CD4-positive, alpha-beta T cell treated with Interleukin-17A for 4 hours (primary cell): ENCODE data around the gene CHCHD6.

Experiments used
- DNase-seq: peaks from one replicate; pipeline ENCODE4 v3.0.0-alpha.2; 2020; ENCODE audit warnings: mixed read lengths

The CHCHD6 gene

DNA sequence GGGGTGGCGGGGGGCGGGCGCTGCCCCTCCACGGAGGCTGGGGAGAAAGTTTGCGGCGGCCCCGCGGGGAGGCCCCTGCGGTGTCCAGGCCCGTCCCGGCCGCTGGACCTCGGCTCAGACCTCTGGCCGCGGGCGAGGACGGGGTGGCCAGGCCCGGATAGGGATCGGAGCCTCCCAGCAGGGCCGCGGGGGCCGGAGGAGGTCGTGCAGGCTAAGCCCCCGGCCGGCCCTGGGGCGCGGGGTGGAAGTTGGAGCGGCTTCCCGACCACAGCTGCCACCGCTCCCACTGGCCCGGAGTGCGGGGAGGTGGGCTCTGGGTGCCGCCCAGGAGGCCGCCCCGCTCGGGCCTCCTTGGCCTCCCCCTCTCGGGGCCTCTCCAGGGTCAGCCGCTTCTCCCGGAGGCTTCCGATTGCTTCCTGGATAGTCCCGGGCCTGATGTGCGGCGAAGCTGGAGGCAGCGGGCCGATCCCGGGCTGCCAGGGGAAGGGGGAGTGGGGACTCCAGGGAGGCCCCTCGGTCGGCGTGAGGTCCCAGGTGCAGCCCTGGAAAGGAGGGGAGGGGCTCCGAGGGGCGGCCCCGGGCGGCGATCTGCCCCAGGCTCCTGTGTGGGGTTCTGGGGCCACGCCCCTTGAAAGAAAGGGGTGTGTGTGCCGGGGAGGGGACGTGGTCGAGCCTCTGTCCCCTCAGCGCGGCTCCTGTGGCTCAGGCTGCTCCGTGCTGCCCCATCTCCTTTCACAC lies 279.8 kb downstream of the CHCHD6 start:
- DNase-seq: peak; percentile 59

DNA sequence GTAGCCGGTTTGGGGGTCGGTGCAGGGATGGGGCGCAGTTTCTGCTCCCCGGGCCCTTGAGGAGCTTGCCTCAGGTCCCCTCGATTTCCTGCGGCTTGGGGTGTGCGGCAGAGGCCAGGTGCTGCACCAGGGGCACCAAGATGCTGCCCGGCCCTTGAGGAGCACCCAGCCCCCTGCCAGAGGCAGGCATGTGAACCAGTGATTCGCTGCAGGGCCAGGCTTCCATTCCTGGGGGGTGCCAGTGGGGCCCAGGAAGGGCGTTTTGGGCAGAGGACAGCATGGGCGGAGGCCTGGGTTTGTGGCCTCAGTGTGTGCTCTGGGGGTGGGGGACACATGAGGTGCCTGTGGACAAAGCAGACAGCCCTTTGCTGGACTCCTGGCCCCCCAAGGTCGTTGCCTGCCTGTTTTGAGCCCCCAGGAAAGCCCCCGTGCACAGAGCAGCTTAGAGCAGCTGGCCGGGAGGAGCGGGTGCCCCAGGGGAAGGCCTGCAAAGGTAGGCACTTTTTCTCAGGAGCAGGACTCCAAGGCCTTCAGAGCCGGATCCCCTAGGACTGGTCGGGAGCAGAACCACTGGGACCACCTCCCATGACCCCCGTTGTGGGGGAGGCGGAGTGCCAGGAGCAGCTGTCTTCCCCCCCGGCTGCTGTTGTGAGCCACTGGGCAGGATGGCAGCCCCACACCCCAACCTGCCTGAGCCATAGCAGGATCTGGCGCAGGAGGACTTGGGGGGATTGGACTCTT lies 280.5 kb downstream of the CHCHD6 start:
- DNase-seq: no peak

DNA sequence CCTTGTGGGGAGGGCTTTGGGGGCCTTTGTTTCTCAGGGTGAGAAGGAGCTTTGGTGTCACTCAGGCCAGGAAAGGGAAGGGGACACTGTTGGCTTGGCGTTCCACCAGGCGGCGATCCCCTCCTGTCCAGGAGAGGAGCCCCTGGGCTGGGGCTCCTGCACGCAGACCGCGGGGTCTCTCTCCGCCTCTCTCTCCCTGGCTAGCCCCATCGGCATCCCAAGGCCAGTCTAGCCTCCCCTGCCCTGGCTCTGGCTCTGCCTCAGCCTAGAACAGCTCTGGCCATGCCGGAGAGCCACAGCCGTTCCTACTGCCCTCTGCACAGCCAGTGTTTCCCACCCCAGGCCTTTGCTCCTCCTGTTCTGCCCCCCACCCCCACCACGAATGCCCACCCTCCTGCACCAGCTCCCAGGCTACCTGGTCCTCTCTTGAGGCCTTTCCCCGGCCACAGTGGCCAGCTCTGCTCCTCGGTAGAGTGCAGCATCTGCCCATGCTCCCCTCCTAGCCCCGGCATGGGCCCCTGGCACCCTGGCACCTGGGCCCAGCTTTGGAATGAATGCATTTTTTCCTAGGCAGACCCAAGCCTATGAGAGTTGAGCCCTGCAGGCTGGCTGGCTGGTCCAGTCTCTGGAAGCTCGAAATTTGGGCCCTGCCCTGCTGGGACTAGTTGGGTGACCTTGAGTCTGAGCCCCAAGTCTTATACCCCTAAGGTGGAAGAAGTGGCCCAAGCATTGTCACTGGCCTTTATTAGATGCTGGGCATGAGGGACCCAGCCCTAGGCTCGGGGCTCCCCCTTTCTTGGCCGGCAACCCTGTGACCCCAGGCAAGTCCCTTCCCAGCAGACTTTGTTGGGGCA lies 281.3 kb downstream of the CHCHD6 start:
- no peak for DNase-seq

DNA sequence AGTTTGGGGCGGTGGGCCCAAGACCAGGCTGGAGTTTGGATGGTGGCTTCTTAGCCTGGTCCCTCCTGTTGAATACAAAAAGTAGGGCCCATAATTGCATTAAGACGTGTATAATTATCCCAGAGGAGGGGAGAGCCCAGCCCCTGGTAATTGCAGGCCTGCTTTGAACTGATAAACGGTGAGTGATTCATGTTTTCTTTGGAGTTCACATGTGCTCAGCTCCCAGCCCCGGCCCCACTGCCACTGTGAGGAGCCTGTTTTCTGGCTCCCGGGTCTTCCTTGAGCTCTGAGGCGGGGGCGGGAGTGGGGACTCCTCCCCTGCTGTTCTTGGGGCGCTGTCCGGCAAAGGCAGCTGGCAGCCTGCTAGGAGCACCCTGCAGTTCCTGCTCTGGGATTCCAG lies 282.0 kb downstream of the CHCHD6 start:
- DNase-seq: no peak

DNA sequence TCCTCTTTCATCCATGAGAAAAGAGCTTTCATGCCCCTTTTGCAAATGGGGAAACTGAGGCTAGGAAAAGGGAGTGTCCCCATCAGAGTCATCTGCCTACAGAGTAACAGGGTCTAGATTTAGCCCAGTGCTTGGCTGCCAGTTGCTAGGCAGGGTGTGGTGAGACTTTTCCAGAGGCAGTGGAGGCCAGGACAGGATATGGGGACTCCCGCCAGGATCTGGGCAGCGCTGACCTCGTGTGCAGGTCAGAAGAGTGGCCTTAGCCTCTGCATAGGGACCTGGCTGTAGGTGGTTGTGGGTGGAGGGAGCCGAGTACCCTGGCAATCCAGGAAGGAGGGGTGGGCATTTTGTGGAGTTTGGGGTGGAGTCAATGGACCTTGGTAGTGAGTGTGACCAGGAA lies 283.1 kb downstream of the CHCHD6 start:
- no peak for DNase-seq

DNA sequence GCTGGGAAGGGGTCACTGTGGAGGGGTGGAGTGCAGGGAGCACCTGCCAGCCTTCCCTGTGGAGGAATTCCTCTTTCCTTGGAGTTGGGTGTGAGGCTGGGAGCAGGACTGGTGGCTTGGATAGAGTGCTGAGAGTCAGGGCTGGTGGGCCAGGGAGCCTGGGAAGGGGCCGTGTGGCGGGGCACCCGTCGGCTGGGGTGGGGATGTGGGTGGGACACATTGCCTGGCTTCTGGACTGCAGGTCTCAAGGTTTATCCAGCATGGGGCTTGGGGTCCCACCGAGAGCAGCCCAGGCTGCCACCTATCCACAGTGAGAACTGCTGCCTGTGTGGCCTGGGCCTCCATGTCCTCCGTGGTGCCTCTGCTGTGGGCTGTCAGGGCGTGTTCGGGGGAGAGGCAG lies 283.6 kb downstream of the CHCHD6 start:
- DNase-seq: no peak

DNA sequence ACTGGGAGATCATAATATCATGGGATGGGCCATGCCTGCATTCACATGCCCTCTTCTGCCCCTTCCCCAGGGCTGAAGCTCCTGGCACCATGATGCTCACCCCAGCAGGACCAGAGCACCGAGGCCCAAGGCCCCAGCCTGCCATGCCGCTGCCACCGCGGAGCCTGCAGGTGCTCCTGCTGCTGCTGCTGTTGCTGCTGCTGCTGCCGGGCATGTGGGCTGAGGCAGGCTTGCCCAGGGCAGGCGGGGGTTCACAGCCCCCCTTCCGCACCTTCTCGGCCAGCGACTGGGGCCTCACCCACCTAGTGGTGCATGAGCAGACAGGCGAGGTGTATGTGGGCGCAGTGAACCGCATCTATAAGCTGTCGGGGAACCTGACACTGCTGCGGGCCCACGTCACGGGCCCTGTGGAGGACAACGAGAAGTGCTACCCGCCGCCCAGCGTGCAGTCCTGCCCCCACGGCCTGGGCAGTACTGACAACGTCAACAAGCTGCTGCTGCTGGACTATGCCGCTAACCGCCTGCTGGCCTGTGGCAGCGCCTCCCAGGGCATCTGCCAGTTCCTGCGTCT lies 284.5 kb downstream of the CHCHD6 start:
- DNase-seq: no peak

DNA sequence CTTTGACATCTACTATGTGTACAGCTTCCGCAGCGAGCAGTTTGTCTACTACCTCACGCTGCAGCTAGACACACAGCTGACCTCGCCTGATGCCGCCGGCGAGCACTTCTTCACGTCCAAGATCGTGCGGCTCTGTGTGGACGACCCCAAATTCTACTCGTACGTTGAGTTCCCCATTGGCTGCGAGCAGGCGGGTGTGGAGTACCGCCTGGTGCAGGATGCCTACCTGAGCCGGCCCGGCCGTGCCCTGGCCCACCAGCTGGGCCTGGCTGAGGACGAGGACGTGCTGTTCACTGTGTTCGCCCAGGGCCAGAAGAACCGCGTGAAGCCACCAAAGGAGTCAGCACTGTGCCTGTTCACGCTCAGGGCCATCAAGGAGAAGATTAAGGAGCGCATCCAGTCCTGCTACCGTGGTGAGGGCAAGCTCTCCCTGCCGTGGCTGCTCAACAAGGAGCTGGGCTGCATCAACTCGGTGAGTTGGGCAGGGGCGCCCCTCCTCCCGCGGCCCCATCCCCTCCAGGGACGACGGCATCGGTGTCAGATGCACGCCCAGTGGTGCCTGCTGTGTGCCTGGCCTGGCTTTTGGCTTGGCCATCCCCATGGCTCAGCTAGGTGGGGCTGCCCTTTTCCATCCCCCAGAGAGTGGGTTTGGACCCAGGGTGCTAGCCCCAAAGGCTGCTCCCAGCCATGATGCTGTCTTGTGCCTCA lies 285.4 kb downstream of the CHCHD6 start:
- no peak for DNase-seq

DNA sequence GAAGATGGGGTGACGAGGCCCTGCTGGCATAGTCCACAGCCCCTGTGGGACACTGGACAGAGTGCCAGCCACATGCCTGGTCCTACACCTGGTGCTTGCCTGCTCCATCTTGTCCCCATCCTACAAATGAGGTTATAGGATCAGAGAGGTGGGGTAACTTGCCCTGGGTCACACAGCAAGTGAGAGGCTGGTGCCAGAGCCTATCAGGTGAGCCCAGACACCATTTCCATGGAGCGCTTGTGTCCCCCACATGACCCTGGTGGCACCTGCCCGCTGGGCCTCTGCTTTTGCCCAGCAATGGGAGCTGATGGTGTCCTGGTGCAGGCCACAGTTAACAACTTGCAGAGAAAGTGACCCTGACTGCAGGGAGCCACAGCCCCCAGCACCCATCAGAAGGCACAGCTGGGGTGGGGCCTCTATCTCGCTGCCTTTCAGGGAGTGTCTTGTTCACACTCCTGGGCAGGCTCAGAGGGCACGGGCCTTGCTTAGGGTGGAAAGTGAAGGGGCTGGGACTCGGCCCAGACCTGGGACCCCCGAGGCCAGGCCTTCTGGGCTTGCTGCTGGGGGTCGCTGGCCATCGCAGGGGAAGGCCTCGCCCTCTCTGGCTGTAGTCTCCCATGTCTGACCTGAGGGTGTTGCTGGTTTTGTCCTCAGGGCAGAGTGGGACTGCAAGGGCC lies 286.1 kb downstream of the CHCHD6 start:
- no peak for DNase-seq

DNA sequence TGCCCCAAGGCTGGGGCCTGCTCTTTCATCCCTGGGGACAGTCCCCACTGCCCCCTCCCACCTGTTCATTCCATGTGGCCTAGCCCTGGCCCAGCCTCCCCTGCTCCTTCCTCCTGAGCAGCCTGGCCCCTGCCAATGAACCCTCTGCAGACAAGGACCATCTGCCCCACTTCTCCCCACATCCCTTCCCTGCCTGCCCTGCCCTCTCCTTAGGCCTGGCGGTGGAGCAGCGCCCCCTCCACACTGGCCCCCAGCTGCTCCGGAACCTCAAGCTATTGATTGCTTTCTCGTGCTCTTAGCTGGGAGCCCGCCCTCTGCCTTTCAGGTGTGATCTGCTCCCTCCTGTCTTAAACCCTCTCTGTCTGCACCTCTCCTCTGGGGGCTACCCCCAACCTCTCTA lies 286.9 kb downstream of the CHCHD6 start:
- no peak for DNase-seq

DNA sequence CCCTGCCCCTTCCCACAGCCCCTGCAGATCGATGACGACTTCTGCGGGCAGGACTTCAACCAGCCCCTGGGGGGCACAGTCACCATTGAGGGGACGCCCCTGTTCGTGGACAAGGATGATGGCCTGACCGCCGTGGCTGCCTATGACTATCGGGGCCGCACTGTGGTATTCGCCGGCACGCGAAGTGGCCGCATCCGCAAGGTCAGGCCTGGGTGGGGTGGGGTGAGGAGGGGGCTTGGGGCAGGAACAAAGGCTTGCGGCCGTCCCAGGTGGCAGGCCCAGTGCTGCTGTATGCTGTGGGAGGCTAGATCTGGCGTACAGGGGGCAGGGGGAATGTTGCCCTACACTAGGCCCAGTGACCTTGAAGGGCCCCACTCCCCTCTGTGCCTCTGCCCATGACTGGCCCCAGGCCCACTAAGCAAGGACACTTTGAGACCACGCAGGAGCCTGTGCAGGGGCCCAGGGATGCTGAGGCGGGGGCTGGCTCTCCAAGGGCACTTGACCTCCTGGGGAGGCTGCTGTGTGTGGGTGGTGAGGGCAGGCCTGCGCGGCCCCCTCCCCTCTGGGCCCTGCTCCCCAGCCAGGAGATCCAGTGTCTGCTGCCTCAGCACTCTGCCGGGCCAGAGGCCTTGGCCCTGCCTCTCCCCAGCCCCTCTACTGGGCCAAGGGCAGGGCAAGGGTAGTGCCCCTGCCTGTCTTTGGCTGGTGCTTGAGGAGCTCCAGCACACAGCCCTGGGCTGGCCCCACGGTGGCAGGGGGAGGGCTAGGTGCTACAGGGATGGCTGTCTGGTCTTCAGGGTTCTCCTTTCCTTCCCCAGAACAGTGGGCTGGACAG lies 287.5 kb downstream of the CHCHD6 start:
- no peak for DNase-seq

DNA sequence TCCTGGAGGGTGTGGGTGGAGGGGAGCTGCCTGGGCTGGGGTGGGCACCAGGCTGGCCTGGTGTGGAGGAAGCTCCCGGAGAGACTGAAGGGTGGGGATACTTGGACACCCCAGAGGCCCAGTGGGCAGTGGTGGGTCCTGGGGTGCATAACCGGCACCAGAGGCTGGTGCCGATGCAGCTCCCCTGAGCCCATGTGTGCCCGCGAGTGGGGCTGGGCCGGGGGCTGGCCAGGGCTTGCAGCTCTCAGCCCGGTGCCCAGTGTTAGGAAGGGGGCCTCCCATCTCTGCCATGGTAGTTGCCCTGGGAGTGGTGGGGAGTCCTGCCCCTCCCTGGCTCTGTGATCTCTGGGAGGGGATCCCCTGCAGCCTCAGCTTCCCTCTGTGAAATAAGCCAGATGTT lies 288.2 kb downstream of the CHCHD6 start:
- DNase-seq: no peak

DNA sequence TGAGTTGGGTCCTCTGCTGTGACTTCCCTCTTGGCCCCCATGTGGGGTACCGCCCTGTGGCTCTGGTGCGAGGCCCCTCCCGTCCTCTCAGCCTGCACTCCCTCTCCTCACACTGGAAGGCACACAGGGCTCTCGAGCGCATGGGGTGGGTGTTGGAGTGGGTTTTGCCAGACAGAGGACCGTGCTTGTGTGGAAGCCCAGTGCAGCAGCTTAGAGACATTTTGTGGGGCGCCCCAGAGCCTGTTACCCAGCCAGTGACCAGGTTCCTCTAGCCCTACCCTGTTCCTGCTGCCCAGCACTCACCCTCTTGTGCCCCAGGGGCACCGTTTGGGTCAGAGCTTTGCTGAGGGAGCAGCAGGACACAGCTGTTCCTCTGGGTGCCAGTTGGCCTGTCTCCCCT lies 288.7 kb downstream of the CHCHD6 start:
- no peak for DNase-seq

DNA sequence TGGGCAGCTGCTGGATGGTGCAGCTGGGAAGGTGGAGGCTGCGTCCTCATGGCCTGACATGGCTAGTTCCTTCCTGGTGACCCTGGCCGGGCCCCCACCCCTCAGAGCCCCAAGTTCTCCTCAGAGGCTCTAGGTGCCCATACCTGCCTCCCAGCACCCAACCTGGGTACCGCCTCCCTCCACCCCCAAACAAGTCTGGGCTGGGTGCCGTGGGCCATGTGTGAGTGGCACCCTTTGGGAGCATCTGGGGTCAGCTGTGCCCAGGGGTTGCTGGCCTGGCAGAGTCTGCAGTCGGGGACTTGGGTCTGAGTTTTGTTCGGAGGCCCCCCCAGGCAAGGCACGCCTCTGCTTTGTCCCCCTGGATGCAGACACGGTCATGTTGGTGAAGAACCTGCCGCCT lies 289.4 kb downstream of the CHCHD6 start:
- no peak for DNase-seq

DNA sequence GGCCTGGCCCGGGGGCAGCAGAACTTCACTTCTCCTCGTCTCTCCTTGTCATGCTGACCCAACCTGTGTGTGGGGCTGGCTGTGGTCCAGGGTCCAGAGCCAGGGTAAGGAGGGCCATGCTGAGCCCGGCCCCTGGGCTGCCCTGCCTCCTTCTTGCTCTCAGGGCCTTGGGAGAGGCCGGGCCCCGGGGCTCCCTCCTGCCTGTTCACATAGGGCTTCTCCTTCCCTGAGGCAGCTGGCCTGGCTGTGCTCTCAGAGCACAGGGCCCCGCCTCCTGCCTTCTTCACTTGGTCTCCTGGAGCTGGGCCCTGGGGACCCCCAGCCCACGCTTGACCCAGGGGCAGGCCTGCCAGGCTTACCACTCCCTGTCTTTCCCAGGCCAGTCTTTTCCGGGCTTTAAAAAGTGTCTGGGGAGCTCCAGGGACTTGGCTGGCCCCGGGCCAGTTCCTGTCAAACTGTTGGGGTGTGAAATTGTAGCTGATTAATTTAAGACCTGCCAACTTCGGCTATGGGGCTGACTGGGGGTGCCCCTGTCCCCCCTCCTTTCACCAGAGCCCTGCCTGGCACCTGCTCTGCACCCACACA lies 290.7 kb downstream of the CHCHD6 start:
- no peak for DNase-seq

DNA sequence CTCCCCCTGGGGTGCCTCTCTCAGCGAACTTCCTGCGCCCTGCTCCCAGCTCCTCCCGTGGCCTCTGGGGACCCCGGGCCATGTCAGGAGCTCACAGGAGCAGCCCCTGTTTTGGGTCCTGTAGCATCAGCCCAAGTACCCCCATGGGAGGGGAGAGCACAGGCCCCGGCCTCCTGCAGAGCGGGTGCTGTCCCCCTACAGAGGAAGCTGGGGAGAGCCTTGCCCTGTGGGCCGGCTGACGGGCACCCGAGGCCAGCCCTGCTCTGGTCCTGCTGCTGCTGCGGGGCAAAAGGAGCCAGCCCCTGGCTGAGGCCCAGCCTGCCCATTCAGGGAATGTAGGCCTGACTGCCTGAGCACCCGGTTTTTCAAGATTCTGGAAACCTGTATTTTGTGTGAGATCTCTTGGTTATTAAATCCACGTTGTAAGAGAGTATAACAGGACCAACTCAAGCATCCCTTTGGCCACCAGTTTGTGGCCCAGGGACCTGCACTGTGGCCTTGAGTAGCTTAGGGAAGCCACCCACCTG lies 291.3 kb downstream of the CHCHD6 start:
- no peak for DNase-seq

DNA sequence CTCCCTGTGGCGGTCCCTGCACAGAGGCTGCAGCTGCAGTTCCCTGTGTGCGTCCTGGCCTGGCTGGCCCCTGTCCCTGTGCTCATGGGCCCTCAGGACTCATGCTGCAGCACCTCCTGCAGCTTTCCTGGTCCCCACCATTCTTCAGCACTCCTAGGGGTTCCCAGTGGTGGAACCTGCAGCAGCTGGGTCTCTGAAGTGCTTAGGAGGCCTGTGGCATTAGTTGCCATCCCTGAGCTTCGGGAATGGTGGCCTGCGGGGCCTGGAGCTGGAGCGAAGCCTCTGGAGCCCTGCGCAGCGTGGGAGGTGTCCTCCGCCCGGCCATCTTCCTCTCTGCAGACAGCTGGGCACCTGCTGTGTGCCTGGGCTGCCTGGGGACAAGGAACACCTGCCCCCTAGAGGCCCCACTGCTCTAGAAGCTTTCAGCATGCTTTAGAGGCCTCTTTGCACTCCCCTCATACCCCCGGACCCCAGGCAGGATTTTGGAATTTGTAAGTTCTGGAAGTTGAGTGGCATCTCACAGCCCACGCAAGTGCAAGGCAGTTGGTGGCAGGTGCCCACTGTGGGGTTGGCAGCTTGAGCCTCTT lies 292.0 kb downstream of the CHCHD6 start:
- DNase-seq: no peak

DNA sequence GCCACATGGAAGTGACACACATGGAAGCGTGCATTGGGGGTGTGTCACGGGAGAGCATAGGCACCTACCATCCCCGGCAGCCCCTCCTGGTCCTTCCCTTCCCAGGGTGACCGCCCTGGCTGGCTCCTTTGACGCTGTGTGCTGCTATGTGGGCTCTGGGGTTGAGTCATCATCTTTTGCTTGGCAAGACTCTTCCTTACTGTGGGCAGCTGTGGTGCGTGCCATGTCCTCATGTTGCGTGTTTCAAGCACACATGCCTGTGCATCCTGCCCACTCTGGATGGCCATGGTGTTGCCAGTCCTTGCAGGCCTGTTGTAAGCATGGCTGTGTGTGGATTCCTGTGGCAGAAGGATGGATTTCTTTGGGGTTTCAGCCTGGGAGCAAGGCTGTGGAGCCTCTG lies 292.9 kb downstream of the CHCHD6 start:
- DNase-seq: no peak

DNA sequence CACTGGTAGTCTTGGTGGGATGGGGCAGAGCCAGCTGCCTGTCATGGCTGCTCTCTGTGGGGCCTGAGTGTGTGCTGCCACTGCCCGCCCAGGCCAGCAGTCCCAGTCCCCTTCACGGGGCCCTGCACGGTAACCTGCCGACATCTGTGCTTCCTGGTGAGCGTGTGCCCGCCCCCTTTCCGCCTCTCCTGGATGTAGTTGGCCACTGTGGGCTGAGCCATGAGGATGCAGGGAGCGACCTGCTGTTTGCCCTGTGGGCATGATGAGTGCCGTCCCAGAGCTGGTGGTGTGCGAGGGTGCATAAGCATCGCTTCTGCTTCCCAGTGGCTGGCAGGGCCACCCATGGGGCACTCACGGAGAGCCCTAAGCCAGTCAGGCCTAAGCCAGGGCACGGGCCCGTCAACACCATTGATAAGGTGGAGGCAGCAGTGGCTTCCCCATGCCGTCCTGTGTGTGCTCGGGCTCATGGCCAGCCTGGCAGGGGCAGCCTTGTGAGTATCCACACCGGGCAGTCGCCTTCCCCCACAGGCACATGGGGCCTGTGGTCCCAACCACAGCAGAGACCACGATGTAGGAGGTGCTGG lies 293.5 kb downstream of the CHCHD6 start:
- no peak for DNase-seq

DNA sequence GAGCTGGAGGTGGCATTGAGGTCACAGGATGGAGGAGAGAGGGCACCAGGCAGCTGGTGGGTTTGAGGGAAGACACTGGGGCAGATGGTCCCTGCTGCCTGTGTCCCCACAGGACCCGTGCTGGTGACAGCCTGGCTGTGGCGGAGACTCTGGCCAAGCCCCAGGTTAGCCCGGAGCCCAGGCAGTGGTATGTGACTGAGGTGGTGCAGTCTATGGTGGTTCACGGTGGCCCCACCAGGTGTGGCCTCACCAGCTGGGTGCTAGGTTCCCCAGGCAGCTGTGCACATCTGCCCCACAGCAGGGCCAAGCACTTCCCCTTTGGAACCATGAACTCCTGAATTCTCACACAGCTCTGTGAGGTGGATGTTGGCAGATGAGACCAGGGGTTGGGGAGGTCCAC lies 294.3 kb downstream of the CHCHD6 start:
- no peak for DNase-seq
